Tibial artery (tissue), 4 donors: ENCODE results near the gene GAB1.

Source experiments
- DNase-seq, 2 donors: peaks; one replicate each; pipeline ENCODE4 v3.0.0-alpha.2; 2019
- H3K27ac ChIP-seq, 2 donors: fragments of 200-600 bp; sonication (generic) in 1 of 2; 1 replicate in 1 of 2; 2 replicates in 1 of 2; pipeline ENCODE4 v1.5.1; 2018 to 2019; ENCODE audit warnings: mild to moderate bottlenecking in 1 of 2
- H3K27me3 ChIP-seq, 2 donors: fragments of 200-600 bp; sonication (generic) in 1 of 2; one replicate each; pipeline versions ENCODE4 v1.5.1 to v1.6.0; 2016 to 2019
- H3K36me3 ChIP-seq, 3 donors: fragments of 200-600 bp; sonication (generic) in 2 of 3; one replicate each; pipeline ENCODE4 v1.5.1; 2016 to 2019; ENCODE audit warnings: mild to moderate bottlenecking in 2 of 3
- H3K4me1 ChIP-seq, 4 donors: fragments of 200-600 bp; sonication (generic) in 2 of 4; 1 replicate in 3 of 4; 2 replicates in 1 of 4; pipeline ENCODE4 v1.5.1; 2016 to 2019
- H3K4me3 ChIP-seq, 2 donors: fragments of 200-600 bp; sonication (generic) in 1 of 2; 1 replicate in 1 of 2; 2 replicates in 1 of 2; pipeline ENCODE4 v1.5.1; 2018 to 2019; ENCODE audit warnings: mild to moderate bottlenecking in 2 of 2
- H3K9me3 ChIP-seq, 3 donors: fragments of 200-600 bp; sonication (generic) in 1 of 3; one replicate each; pipeline ENCODE4 v1.5.1; 2016 to 2019
- intact Hi-C: fragments of 100-400 bp; cut with DNase I; formaldehyde crosslinking; loops from one replicate; pipeline ENCODE4 v1.15.0; 2023; ENCODE audit warnings: low total_unique reads
- TF ChIP-seq, protein P1 (sequence below), 2 experiments: fragments of 200-600 bp in 1 of 2; fragments of 450-650 bp in 1 of 2; IDR thresholded peaks; one replicate each; pipeline ENCODE4 v1.5.1; 2017 to 2019; ENCODE audit warnings: antibody characterized with exemption in 2 of 2, mild to moderate bottlenecking in 1 of 2, moderate library complexity in 1 of 2

The GAB1 gene

DNA sequence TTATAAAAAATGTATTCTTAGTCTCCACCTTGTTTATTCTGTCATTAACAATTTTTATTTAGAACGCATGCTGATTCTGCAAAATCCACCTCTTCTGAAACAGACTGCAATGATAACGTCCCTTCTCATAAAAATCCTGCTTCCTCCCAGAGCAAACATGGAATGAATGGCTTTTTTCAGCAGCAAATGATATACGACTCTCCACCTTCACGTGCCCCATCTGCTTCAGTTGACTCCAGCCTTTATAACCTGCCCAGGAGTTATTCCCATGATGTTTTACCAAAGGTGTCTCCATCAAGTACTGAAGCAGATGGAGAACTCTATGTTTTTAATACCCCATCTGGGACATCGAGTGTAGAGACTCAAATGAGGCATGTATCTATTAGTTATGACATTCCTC is 101.3 kb downstream of the GAB1 start:
- Histone ChIP-seq H3K36me3 (peaks cover 0 to 37% (median 20%) of the 10 kb centered on the region in 3 donors), H3K9me3 (no peaks in the 10 kb centered on the region), H3K4me1 (peaks cover 0 to 16% (median 0%) of the 10 kb centered on the region in 4 donors), H3K4me3 (no peak overlapping the region), H3K27me3 (no peaks in the 10 kb centered on the region), H3K27ac (no peak overlapping the region)
- TF ChIP-seq, protein P1, sequence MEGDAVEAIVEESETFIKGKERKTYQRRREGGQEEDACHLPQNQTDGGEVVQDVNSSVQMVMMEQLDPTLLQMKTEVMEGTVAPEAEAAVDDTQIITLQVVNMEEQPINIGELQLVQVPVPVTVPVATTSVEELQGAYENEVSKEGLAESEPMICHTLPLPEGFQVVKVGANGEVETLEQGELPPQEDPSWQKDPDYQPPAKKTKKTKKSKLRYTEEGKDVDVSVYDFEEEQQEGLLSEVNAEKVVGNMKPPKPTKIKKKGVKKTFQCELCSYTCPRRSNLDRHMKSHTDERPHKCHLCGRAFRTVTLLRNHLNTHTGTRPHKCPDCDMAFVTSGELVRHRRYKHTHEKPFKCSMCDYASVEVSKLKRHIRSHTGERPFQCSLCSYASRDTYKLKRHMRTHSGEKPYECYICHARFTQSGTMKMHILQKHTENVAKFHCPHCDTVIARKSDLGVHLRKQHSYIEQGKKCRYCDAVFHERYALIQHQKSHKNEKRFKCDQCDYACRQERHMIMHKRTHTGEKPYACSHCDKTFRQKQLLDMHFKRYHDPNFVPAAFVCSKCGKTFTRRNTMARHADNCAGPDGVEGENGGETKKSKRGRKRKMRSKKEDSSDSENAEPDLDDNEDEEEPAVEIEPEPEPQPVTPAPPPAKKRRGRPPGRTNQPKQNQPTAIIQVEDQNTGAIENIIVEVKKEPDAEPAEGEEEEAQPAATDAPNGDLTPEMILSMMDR (IDR thresholded peaks at IDR 0.05): no peak
- no peak for DNase-seq
- intact Hi-C loops: no loop called here

DNA sequence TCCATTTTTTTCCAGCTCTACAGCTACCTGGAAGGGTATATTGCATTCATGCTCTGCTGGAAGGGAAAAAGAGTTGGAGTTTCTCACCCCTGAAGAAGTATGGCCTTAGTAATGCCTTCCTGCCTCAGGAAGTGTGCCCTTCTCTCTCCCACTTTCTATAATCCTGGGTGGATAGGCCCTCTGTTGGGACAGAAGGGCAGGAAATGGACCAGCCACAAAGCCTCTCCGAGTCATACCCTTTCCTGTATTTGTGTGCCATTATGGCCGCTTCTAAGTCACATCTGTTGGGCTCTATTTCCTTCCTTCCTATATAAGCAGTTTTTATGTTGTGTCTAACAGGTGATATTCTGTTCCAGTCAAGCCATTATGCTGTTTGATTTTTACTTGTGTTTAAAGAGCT is 102.0 kb downstream of the GAB1 start:
- H3K9me3 ChIP-seq: no peaks in the 10 kb centered on the region
- H3K36me3 ChIP-seq: peaks cover 0 to 29% (median 15%) of the 10 kb centered on the region in 3 donors
- no peaks in the 10 kb centered on the region for H3K27me3 ChIP-seq
- no peak for DNase-seq
- H3K4me3 ChIP-seq: no peak overlapping the region
- intact Hi-C loops: no loop called here
- H3K27ac ChIP-seq: no peak overlapping the region
- H3K4me1 ChIP-seq: peaks cover 0 to 24% (median under 1%) of the 10 kb centered on the region in 4 donors
- TF ChIP-seq, protein P1 (IDR thresholded peaks at IDR 0.05): no peak

DNA sequence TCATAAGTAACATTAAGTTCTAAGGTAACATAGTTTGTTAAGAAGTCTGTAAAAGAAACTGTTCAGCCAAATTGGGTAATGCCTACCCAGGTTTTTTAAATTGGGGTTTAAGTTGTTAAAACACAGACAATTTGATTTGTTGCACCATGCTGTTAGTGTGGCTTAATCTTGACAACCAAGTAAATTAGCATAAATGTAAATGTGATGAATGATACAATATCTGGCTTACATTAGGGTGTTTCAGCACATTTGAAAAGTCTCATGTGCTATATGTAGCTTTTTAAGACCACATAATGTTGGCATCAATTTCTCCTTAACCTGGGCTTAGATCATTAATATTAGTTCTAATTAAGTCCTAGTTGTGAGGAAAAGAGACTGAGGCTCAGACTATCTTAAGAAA is 104.4 kb downstream of the GAB1 start:
- Histone ChIP-seq H3K27me3 (no peaks in the 10 kb centered on the region), H3K9me3 (no peaks in the 10 kb centered on the region), H3K4me3 (no peak overlapping the region), H3K4me1 (peaks cover 0 to 34% (median 3%) of the 10 kb centered on the region in 4 donors), H3K27ac (no peak overlapping the region), H3K36me3 (peaks cover 0 to 21% (median 11%) of the 10 kb centered on the region in 3 donors)
- no peak for DNase-seq
- TF ChIP-seq, protein P1 (IDR thresholded peaks at IDR 0.05): no peak
- intact Hi-C loops: no loop called here

DNA sequence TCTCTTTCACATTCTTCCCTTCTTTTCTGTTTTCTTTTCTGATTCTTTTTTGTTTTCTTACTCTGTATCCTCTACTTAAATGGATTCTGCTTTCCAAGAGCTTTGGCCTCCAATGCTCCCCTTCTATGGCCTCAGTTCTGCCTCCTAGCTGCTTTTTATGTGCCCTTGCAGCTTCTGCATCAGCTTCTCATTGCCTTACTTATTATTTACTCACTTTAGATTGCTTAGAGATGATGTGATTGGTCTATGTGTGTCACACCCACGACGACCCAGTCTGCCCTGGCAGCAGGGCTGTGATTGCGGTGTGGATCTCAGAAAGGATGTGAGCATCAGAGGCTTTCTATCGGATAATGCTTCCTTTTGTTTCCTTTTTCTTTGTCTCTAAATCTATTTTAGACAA is 105.0 kb downstream of the GAB1 start:
- DNase-seq: no peak
- intact Hi-C loops: no loop called here
- no peaks in the 10 kb centered on the region for H3K9me3 ChIP-seq
- H3K27me3 ChIP-seq: no peaks in the 10 kb centered on the region
- peaks cover 0 to 15% (median 11%) of the 10 kb centered on the region in 3 donors for H3K36me3 ChIP-seq
- peaks cover 0 to 34% (median 3%) of the 10 kb centered on the region in 4 donors for H3K4me1 ChIP-seq
- no peak overlapping the region for H3K4me3 ChIP-seq
- TF ChIP-seq, protein P1 (IDR thresholded peaks at IDR 0.05): no peak
- H3K27ac ChIP-seq: no peak overlapping the region

DNA sequence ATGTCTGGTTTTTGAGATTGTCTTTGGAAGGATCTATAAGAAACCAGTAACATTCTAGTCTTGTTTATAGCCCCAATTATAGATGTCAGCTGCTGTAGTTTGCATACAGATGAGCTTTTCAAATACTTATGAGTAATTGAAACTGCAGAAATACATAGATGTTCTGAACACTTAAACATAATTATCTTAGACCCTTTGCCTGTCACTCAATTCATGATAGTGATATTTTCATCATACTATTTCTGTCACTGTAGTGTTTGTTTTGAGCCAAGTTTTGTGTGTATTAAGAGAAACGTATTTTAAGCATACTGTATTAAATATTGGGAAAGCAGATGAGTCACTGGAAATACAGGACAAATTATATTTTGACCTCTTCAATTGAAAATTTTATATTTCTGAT is 107.1 kb downstream of the GAB1 start:
- no peak overlapping the region for H3K27ac ChIP-seq

More for the DNA sequence above, 107.1 kb downstream of the GAB1 start:
- no peaks in the 10 kb centered on the region for H3K27me3 ChIP-seq
- intact Hi-C loops: no loop called here
- peaks cover 0 to 9% (median 1%) of the 10 kb centered on the region in 3 donors for H3K36me3 ChIP-seq
- H3K9me3 ChIP-seq: no peaks in the 10 kb centered on the region
- TF ChIP-seq, protein P1 (IDR thresholded peaks at IDR 0.05): no peak
- DNase-seq: no peak
- peaks cover 0 to 34% (median 3%) of the 10 kb centered on the region in 4 donors for H3K4me1 ChIP-seq
- no peak overlapping the region for H3K4me3 ChIP-seq
